BJ (cell line): ENCODE measurements around the gene ACP7. TPM values are rescaled to one million over a fixed set of nuclear protein-coding genes. Genes with fewer than 3 reads are reported as not detected.

ENCODE experiments used
- CTCF ChIA-PET: fragments of 350-600 bp; formaldehyde crosslinking; extraction: SDS; loops from one replicate; lab custom pipeline; 2021; ENCODE audit warnings: antibody characterized with exemption, inconsistent platforms; lab: Yijun Ruan, JAX
- POLR2A ChIA-PET: fragments of 300-600 bp; sonication (Branson Sonifier 250); formaldehyde crosslinking; extraction: SDS; loops from one replicate; lab custom pipeline; 2021; ENCODE audit warnings: antibody characterized with exemption; lab: Charles Lee
- DNase-seq: peaks from one replicate; pipeline ENCODE4 v3.0.0-alpha.2; 2011; ENCODE audit warnings: low read depth
- H3K27me3 ChIP-seq: 2 replicates; pipeline ENCODE4 v1.6.0; 2011; ENCODE audit warnings: low read length; ENCODE audit not compliant: control insufficient read depth, insufficient read depth
- H3K36me3 ChIP-seq: 2 replicates; pipeline ENCODE4 v1.5.1; 2011; ENCODE audit warnings: low read length; ENCODE audit not compliant: control insufficient read depth, insufficient read depth
- H3K4me3 ChIP-seq: 2 replicates; pipeline ENCODE4 v1.5.1; 2011; ENCODE audit warnings: low read depth, mild to moderate bottlenecking, control low read depth, low read length
- polyA plus RNA-seq: library from polyadenylated mRNA; depleted of rRNA; stranded (reverse); fragments of >200 nt; gene quantifications from 2 replicates; pipeline ENCODE4 v1.2.3, GENCODE V29; 2011
- TF ChIP-seq, protein P1 (sequence below): IDR thresholded peaks from 2 replicates; pipeline ENCODE4 v1.5.1; 2011; ENCODE audit warnings: low read depth, mild to moderate bottlenecking, control low read depth, inconsistent platforms, low read length, moderate library complexity; ENCODE audit not compliant: insufficient read depth

ACP7 gene
- polyA plus RNA-seq, 1 experiment: not detected

DNA sequence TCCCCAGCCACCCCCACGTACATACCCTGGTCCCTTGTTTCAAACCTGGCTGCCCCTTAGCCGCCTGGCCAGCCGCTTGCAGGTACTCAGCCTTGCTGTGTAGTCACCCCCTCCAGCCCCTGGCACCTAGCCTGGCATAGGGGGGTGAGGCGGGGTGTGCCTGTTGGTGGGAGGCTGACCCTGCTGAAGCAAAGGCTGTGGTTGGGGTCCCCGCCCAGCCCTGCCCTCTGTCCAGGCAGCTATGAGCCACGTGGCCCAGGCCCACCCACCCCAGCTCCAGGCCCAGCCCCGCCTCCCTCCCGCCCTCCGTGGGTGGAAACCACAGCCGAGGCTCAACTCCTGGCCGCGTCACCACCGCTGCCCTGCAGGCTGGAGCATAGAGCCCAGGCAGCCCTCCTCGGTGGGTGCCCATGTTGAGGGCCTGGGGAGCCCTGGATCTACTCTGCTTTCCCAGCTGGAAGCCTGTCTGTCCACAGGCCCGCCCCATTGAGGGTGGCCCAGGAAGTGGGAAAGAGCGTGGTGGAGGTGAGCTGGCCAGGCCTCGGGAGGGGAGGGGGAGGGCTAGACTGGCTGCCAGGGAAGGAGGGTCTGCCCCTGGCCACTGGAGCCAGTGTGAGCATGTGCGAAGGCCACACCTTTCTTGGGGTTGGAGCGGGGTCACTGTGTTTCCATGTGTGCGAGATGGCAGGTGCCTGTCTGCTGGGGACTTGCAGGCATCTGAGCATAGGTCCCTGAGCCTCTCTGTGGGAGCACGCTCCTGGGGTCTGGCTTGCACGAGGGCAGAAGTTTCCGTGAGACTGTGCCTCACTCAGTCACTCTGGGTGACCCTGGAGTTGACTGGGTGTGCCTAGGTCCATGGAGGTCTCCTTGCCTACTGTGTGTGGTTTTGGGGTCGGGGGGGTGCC lies 72.4 kb downstream of the ACP7 start:
- CTCF ChIA-PET: interaction anchor here (0.6 kb wide), 1 partner anchor 172 kb away, joined by 3 read pairs; no protein-coding TSS in a partner anchor
- peaks cover 3% of the 10 kb centered on the region; the same call in 1 of the 2 replicates for H3K36me3 ChIP-seq
- H3K27me3 ChIP-seq: no peaks in the 10 kb centered on the region
- no peak overlapping the region for H3K4me3 ChIP-seq
- DNase-seq: no peak
- TF ChIP-seq, protein P1, sequence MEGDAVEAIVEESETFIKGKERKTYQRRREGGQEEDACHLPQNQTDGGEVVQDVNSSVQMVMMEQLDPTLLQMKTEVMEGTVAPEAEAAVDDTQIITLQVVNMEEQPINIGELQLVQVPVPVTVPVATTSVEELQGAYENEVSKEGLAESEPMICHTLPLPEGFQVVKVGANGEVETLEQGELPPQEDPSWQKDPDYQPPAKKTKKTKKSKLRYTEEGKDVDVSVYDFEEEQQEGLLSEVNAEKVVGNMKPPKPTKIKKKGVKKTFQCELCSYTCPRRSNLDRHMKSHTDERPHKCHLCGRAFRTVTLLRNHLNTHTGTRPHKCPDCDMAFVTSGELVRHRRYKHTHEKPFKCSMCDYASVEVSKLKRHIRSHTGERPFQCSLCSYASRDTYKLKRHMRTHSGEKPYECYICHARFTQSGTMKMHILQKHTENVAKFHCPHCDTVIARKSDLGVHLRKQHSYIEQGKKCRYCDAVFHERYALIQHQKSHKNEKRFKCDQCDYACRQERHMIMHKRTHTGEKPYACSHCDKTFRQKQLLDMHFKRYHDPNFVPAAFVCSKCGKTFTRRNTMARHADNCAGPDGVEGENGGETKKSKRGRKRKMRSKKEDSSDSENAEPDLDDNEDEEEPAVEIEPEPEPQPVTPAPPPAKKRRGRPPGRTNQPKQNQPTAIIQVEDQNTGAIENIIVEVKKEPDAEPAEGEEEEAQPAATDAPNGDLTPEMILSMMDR: no peak
- POLR2A ChIA-PET: no interaction called here

- no peak for DNase-seq
- Histone ChIP-seq H3K36me3 (peaks cover 3% of the 10 kb centered on the region; the same call in 1 of the 2 replicates), H3K4me3 (no peak overlapping the region), H3K27me3 (no peaks in the 10 kb centered on the region)
- ChIA-PET POLR2A (no interaction called here), CTCF (no interaction called here)
- TF ChIP-seq, protein P1: no peak
Observed at GRCh38 chr19:39157275-39157996, 73.3 kb downstream of the ACP7 start.

- TF ChIP-seq, protein P1: no peak
- Histone ChIP-seq H3K4me3 (no peak overlapping the region), H3K27me3 (no peaks in the 10 kb centered on the region), H3K36me3 (peaks cover 3% of the 10 kb centered on the region; the same call in 1 of the 2 replicates)
- POLR2A ChIA-PET: no interaction called here
- CTCF ChIA-PET: no interaction called here
- no peak for DNase-seq
Observed at GRCh38 chr19:39157997-39158389, 73.8 kb downstream of the ACP7 start.

GRCh38 chr19:39158646-39159260 lies 74.6 kb downstream of the ACP7 start:
- H3K36me3 ChIP-seq: peaks cover 3% of the 10 kb centered on the region; the same call in 1 of the 2 replicates
- ChIA-PET POLR2A (no interaction called here), CTCF (no interaction called here)
- TF ChIP-seq, protein P1: no peak
- DNase-seq: no peak
- H3K4me3 ChIP-seq: no peak overlapping the region
- no peaks in the 10 kb centered on the region for H3K27me3 ChIP-seq

- Histone ChIP-seq H3K4me3 (no peak overlapping the region), H3K27me3 (no peaks in the 10 kb centered on the region), H3K36me3 (peaks cover 3% of the 10 kb centered on the region; the same call in 1 of the 2 replicates)
- TF ChIP-seq, protein P1: no peak
- DNase-seq: no peak
- POLR2A ChIA-PET: no interaction called here
- CTCF ChIA-PET: no interaction called here
Observed at GRCh38 chr19:39160523-39160861, 76.3 kb downstream of the ACP7 start.
